ENCODE measurements around the gene B4GAT1.
A peak's percentile ranks its signal among the peaks of the same experiment; 100 is the strongest.

B4GAT1 gene

DNA sequence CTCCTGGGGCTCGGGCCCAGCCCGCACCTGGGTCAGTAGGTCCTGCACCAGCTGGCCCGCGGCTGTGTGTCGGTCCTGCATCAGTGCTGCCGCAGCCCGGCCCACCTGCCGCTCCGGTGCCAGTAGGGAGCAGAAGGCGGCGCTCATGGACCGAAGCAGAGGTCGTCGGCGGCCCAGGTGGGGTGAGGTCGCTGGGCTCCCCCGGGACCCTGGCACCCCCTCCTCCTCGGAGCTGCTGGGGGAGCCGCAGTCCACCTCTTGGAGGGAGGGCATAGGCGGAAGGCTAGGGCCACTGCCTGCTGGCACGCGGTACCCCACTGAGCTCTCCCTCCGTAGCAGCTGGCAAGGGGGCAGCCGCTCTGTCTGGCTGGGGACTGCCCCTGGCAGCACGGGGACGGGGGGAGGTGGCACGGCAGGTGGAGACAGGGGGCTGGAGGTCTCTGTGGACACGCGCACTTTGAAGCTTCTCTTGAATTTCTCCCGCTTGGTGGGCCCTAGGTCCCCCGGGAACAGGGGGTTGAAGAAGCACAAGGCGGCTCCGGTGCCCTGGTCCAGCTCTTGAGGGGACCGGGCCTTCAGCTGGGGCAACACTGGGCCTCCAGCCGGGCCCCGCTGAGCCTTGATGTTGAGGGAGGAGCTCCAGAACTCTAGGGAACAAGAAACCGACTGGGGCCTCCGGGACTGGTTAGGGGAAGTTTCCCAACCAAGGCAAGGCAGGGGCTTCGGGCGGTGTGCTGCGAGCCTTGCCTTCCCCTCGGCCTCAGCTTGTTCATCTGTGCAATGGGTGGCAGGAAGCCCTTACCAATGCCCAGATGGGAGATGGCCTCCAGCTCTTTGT is 12.6 kb downstream of the B4GAT1 start:
- in situ Hi-C loops (cut with HindIII; ENCODE audit: low sequenced_read_pairs) = no loop called here
- no peak for DNase-seq (ENCODE audit: low read depth, low spot score)
- peak overlapping the region; percentile 81 for H3K4me3 ChIP-seq (ENCODE audit: low read depth, low read length)

DNA sequence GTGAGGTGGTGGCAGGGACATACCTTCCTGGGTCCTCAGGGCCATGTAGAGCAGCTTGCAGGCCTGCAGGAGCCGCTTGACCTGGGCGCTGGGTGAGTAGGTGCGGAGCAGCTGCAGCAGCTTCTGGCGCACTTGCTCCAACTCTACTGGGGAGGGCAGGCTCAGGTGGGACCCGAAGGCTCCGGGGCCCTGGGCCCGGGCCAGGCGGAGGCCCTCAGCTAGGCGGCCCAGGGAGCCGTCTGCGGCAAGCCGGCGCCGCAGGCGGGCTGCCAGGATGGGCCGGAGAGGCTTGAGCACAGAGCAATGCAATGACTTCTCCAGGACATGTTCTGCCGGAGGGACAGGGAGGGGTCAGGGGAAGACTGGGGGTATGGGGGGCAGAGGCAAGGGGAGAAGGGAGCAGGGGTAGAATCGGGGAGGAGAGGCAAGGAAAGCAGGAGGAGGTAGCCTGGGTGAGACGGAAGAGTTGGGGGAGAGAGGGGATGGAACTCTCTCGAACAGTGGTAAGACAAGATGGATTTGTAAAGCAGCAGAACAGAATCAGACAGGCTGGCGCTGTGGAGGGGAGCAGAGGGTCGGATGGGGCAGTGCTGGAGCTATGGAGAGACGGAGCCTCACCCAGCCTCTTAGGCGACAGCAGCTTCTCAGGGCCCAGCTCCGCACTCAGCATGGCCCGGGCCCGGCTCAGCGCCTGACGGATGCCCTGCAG is 13.4 kb downstream of the B4GAT1 start:
- TF ChIP-seq, protein P1, sequence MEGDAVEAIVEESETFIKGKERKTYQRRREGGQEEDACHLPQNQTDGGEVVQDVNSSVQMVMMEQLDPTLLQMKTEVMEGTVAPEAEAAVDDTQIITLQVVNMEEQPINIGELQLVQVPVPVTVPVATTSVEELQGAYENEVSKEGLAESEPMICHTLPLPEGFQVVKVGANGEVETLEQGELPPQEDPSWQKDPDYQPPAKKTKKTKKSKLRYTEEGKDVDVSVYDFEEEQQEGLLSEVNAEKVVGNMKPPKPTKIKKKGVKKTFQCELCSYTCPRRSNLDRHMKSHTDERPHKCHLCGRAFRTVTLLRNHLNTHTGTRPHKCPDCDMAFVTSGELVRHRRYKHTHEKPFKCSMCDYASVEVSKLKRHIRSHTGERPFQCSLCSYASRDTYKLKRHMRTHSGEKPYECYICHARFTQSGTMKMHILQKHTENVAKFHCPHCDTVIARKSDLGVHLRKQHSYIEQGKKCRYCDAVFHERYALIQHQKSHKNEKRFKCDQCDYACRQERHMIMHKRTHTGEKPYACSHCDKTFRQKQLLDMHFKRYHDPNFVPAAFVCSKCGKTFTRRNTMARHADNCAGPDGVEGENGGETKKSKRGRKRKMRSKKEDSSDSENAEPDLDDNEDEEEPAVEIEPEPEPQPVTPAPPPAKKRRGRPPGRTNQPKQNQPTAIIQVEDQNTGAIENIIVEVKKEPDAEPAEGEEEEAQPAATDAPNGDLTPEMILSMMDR (IDR thresholded peaks at IDR 0.05; ENCODE audit: low read depth, low read length) = no peak
- H3K4me3 ChIP-seq (ENCODE audit: low read depth, low read length) = peak overlapping the region; percentile 81
- in situ Hi-C loops (cut with HindIII; ENCODE audit: low sequenced_read_pairs) = no loop called here
- no peak for DNase-seq (ENCODE audit: low read depth, low spot score)

More for the DNA sequence above, 12.6 kb downstream of the B4GAT1 start:
- TF ChIP-seq, protein P1 (IDR thresholded peaks at IDR 0.05; ENCODE audit: low read depth, low read length) = no peak

DNA sequence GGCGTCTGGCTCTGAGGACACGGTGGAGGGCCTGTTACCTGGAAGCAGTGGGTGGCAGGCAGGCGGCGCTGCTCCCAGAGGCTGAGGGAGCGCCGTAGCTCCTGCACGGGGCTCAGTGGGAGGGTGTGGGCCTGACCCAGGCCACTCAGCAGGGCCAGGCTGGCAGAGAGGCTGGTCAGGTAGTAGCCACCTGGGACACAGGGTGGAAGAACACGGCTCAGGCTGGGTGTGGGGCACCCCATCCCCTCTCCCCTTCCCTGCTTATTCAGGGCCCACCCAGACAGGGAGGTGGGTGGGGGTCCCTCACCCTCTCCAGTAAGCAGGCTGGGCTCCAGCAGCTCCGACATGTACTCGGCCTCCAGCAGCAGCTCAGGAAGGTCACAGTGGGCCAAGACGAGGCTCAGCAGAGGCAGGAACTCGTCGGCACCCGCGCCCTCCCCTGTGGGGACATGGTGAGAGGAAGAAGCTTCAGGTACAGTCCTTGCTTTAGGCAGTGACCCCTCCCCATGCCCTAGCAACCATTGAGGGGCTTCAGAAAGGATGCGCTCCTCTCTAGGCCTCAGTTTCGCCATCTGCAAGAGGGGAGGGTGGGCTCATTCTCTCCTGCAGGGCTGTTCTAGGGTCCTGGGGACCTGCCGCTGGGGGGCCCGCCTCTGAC is 14.1 kb downstream of the B4GAT1 start:
- TF ChIP-seq, protein P1 (IDR thresholded peaks at IDR 0.05; ENCODE audit: low read depth, low read length) = no peak
- H3K4me3 ChIP-seq (ENCODE audit: low read depth, low read length) = no peak overlapping the region
- no peak for DNase-seq (ENCODE audit: low read depth, low spot score)
- in situ Hi-C loops (cut with HindIII; ENCODE audit: low sequenced_read_pairs) = no loop called here

DNA sequence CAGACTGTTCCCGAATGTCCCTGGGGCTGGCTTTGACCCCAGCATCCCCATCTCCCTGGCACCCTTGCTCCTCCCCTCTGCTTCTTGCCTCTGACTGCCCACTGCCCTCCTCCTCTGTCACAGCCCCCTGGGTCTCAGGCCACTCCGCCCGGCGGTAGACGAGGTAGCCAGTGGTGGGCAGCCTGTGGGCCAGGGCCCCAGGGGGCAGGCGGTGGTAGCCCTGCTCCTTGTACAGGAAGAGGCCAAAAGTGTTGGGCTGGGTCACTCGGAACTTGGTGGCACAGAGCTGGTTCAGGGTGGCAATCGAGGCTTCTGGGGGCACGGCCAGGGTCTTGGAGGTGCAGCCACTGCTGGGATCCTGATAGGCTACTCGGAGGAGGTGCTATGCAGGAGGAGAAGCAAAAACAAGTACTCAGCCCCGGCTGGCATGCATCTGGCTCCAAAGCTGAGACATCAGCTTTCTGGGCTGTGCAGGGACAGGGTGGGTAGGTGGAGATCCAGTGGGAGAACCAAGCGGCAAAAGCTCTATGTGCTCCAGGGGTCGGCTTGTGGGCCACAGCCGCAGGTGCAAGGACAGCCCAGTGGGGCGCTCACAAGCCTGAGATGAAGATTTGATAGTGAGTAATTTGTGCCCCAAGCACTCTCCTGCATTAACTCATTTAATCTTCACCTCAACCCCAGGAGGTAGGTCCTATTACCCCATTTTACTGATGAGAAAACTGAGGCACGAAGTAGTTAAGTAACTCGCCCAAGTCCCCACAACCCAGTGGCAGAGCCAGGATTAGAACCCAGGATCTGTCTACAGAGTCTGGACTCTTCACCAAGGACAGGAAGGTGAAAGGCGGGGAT is 14.8 kb downstream of the B4GAT1 start:
- TF ChIP-seq, protein P1 (IDR thresholded peaks at IDR 0.05; ENCODE audit: low read depth, low read length) = no peak
- in situ Hi-C loops (cut with HindIII; ENCODE audit: low sequenced_read_pairs) = no loop called here
- no peak overlapping the region for H3K4me3 ChIP-seq (ENCODE audit: low read depth, low read length)
- no peak for DNase-seq (ENCODE audit: low read depth, low spot score)

DNA sequence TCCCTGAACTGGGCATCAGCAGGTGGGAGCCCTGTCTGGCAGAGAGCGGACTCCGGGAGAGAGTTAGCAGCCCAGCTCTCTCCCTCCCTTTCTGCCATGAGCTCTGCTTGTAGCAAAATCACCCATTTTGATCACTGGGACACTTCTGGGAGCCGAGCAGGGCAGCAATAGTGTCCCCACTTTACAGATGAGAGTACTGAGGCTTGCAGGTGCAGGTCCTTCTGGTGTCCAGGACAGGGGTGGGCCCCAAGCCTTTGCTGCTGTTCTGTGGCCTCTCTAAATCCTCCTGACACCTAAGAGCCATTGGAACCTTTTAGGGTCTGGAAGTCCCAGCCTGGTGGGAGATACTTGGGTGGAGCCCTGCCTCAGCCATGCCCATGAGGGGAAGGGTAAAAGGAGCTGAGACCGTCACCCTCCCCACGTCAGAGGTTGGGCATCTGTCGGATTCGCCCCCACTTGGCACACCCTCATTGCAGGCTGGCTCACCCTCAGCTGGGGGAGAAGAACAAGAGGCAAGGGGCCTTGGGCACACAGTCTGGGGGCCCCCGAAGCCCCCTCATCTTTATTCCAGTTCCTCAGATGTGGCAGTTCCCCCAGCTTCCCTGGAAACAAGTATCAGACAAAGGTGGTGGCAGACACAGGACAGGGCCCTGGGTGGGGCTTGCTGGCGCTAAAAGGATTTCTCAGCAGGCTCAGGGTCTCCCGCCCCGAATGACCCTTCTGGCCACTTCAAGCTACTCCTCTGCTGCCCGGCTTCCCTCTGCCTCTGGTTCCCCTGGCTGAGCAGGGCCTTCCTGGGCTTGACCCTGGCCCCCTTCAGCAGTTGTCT is 15.7 kb downstream of the B4GAT1 start:
- TF ChIP-seq, protein P1 (IDR thresholded peaks at IDR 0.05; ENCODE audit: low read depth, low read length) = no peak
- in situ Hi-C loops (cut with HindIII; ENCODE audit: low sequenced_read_pairs) = no loop called here
- no peak for DNase-seq (ENCODE audit: low read depth, low spot score)

More for the DNA sequence above, 15.7 kb downstream of the B4GAT1 start:
- no peak overlapping the region for H3K4me3 ChIP-seq (ENCODE audit: low read depth, low read length)

All from astrocyte of the spinal cord (primary cell).